Measurements from ENCODE around the gene GGPS1.

Gene GGPS1

DNA sequence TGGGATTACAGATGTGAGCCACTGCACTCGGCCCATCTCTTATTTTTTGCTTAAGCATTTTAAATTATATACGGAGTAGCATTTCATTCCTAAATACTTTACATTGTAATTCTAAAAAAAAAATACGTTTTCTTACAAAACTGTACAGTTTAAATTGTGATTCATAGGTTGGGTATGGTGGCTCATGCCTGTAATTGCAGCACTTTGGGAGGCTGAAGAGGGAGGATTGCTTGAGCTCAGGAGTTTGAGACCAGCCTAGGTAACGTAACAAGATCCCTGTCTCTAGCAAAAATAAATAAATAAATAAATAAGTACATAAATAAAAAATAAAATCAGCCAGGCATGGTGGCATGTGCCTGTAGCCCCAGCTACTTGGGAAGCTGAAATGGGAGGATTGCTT lies 63.5 kb downstream of the GGPS1 start:
- Histone ChIP-seq H3K36me3 (no peaks in the 10 kb centered on the region), H3K27ac (no peak overlapping the region), H3K9me3 (no peaks in the 10 kb centered on the region), H3K27me3 (no peaks in the 10 kb centered on the region), H3K4me3 (ENCODE audit: low read depth in 1 of 2, low read length in 1 of 2) (no peak overlapping the region), H3K4me1 (ENCODE audit: control insufficient read depth in 1 of 2, insufficient read depth in 1 of 2, low read depth in 1 of 2, low read length in 1 of 2) (peaks cover 0 to 9% of the 10 kb centered on the region in 2 experiments)
- TF ChIP-seq, protein P1, sequence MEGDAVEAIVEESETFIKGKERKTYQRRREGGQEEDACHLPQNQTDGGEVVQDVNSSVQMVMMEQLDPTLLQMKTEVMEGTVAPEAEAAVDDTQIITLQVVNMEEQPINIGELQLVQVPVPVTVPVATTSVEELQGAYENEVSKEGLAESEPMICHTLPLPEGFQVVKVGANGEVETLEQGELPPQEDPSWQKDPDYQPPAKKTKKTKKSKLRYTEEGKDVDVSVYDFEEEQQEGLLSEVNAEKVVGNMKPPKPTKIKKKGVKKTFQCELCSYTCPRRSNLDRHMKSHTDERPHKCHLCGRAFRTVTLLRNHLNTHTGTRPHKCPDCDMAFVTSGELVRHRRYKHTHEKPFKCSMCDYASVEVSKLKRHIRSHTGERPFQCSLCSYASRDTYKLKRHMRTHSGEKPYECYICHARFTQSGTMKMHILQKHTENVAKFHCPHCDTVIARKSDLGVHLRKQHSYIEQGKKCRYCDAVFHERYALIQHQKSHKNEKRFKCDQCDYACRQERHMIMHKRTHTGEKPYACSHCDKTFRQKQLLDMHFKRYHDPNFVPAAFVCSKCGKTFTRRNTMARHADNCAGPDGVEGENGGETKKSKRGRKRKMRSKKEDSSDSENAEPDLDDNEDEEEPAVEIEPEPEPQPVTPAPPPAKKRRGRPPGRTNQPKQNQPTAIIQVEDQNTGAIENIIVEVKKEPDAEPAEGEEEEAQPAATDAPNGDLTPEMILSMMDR (IDR thresholded peaks at IDR 0.05): no peak
